D721Med (cell line): Measurements from ENCODE around the gene RASAL3.

Experiments used
- DNase-seq: peaks from one replicate; pipeline ENCODE4 v3.0.0; 2011; ENCODE audit warnings: low spot score; ENCODE audit not compliant: insufficient read length
- FAIRE-seq: peaks from 2 replicates; lab custom pipeline; 2011; peaks lifted over from hg19 to GRCh38; lab: Jason Lieb, UNC
- CTCF ChIP-seq: IDR thresholded peaks from 2 replicates; pipeline ENCODE4 v1.5.1; 2012; ENCODE audit warnings: mild to moderate bottlenecking, control low read depth; ENCODE audit not compliant: insufficient read depth; ENCODE audit errors: missing control alignments

The RASAL3 gene

DNA sequence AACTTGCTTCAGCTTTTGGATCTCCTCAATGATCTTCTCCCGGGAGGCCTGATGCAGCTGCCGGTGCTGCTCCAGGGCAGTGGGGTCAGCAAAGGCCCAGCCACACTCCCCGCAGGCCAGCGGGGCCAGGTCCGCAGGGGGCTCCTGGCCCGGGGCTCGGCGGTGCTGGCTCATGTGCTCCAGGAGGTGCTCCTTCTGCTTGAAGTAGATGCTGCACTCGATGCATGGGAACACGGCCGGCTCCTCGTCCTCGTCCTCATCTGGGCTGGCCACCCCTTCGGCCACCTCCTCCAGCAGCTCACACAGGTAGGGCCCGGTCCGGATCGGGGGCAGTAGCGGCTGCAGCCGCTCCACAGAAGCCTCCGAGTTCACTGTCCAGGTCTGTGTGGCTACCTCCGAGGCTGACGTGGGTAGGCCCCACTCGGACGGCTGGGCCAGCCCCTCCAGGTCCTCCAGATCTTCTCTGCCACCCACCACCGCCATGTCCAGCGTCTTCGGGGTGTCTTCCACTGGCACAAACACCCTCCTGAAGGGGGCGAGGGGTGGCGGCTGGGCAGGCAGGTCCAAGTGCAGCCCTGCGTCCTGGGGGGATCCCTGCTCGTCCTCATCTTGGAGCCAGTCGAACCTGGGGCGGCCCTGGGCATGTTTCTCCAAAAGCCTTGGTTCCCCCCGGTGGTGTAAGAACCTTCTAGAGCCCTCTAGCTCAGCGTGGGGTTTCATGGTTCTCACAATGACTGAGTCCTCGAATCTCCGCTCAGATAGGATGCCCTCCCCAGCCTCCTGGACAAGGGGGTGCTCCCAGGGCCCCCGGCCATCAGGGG lies 24.3 kb downstream of the RASAL3 start:
- FAIRE-seq = no peak
- no peak for TF ChIP-seq CTCF
- no peak for DNase-seq

- TF ChIP-seq CTCF = no peak
- no peak for FAIRE-seq
- DNase-seq = no peak
These were observed 25.1 kb downstream of the RASAL3 start for GRCh38 chr19:15439078-15439799.

DNA sequence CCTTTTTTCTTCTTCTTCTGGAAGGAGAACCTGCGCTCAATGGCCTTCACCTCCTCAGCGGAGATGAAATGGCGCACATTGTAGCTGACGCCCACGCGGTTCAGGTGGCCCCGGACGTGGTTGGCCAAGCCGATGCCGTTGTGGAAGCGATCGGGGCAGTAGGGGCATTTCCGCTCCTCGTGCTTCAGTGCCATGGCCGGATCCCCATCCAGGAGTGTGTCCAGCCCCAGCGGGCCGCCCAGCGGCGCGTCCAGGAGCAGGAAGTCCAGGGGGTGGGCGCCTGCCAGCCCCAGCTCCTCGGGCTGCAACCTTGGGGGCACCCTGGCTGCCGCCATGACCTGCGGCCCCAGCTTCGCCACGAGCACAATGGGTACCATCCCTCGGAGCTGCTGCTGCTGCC lies 25.8 kb downstream of the RASAL3 start:
- TF ChIP-seq CTCF = no peak
- FAIRE-seq (no peak), DNase-seq (no peak)

GRCh38 chr19:15438124-15438496 lies 26.2 kb downstream of the RASAL3 start:
- TF ChIP-seq CTCF = no peak
- DNase-seq (no peak), FAIRE-seq (no peak)

DNA sequence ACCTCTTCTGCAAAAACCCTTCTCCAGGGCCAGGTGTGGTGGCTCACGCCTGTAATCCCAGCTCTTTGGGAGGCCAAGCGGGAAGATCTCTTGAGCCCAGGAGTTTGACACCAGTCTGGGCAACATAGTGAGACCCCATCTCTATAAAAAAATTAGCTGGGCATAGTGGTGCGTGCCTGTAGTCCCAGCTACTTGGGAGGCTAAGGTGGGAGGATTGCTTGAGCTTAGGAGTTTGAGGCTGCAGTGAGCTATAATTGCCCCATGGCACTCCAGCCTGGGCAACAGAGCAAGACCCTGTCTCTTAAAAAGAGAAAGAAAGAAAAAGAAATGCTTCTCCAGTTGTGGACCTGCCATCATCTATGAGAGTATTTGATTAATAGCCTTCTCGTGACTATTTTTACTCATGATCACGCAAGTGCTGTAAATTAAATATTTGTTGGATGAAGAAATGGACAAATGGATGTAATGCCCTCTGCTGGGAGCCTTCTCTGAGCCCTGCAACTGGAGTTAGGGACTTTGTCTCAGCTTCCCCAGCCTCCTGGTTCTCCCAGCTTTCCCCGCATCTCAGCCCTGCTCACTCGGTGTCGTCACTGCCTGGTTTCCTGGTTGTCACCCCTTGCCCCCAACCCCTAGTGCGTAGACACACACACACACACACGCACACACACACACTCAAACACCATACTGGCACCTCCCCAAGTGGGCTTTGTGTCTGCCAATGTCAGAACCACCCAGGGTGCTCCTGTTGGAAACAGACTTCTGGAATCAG lies 26.8 kb downstream of the RASAL3 start:
- peak; percentile 1 for TF ChIP-seq CTCF
- no peak for FAIRE-seq
- no peak for DNase-seq

DNA sequence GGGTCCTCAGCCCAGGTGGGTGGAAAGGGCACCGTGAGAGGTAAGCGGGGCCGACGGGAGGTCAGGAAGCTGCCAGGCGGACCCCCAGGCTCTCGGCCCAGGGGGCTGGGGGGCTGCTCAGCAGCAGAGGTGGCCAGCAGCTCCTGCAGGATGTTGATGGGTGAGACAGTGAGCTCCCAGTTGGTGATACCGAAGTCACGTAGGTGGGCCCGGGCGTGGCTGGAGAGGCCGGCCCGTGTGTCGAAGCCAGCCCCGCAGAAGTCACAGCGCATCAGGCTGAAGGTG lies 27.6 kb downstream of the RASAL3 start:
- FAIRE-seq (no peak), DNase-seq (no peak)
- no peak for TF ChIP-seq CTCF
